GM10266 (cell line): ENCODE measurements around the gene TREH.
"Not testable (repeated sequence)": the region's sequence is repeated elsewhere in the genome, so short reads cannot be mapped to it uniquely, and the experiment has no call there.

Experiments
- DNase-seq: peaks from one replicate; pipeline ENCODE4 v3.0.0; 2012; ENCODE audit errors: extremely low spot score
- CTCF ChIP-seq: IDR thresholded peaks from 2 replicates; pipeline ENCODE4 v1.5.1; 2012; ENCODE audit warnings: mild to moderate bottlenecking, low read depth; ENCODE audit not compliant: control insufficient read depth, insufficient read depth; ENCODE audit errors: missing control alignments

TREH gene

GRCh38 chr11:118715245-118715831 is 35.9 kb upstream of the TREH start:
- peak; percentile 13 for DNase-seq
- no peak for TF ChIP-seq CTCF

GRCh38 chr11:118714816-118715215 is 35.4 kb upstream of the TREH start:
- no peak for TF ChIP-seq CTCF
- DNase-seq = no peak

- DNase-seq = not testable (repeated sequence)
Observed at GRCh38 chr11:118714416-118714815, 35.0 kb upstream of the TREH start.

- no peak for DNase-seq
- TF ChIP-seq CTCF = no peak
Observed at GRCh38 chr11:118708296-118708695, 28.8 kb upstream of the TREH start.

- TF ChIP-seq CTCF = no peak
Observed at GRCh38 chr11:118706546-118706825, 27.0 kb upstream of the TREH start.

GRCh38 chr11:118705791-118706545 is 26.5 kb upstream of the TREH start:
- TF ChIP-seq CTCF = no peak
- no peak for DNase-seq

More at GRCh38 chr11:118706546-118706825, 27.0 kb upstream of the TREH start:
- DNase-seq = no peak

- no peak for DNase-seq
- no peak for TF ChIP-seq CTCF
Observed at GRCh38 chr11:118705111-118705741, 25.8 kb upstream of the TREH start.
